MV-4-11 (cell line): Measurements from ENCODE around the gene PLD1.
"Not testable (repeated sequence)": the region's sequence is repeated elsewhere in the genome, so short reads cannot be mapped to it uniquely, and the experiment has no call there.

Experiments used
- DNase-seq: peaks from one replicate; lab custom pipeline; 2025; lab: John Stamatoyannopoulos, UW

PLD1 gene

DNA sequence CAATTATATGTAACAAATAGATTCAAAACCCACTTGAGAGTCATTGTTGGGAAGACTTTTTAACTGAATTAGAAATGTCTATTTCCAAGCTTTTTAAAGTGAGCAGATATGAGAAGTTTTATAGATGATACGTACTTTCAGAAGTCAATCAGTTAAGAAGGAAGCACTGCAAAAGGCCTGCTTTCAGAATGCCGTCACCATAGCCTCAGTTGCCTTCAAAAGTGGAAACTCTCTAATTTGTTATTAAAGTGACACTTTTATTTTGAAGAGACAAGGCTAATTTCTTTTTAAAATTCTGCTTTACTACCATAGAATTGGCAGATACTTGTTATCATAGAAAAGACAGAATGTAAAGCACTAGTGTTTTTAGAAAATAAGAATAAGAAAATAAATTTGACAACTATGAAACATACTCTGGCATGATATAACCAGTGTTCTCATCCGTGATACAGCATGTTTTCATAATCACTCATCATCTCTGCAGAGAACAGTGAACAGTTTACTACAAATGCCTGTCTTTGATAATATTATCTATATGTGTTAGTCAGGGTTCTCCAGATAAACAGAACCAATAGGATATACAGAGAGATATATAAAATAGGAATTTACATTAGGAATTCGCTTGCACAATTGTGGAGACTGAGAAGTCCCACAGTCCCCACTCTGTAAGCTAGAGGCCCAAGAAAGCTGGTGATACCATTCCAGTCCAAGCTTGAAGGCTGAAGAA lies 7.0 kb upstream of the PLD1 start:
- DNase-seq = no peak

DNA sequence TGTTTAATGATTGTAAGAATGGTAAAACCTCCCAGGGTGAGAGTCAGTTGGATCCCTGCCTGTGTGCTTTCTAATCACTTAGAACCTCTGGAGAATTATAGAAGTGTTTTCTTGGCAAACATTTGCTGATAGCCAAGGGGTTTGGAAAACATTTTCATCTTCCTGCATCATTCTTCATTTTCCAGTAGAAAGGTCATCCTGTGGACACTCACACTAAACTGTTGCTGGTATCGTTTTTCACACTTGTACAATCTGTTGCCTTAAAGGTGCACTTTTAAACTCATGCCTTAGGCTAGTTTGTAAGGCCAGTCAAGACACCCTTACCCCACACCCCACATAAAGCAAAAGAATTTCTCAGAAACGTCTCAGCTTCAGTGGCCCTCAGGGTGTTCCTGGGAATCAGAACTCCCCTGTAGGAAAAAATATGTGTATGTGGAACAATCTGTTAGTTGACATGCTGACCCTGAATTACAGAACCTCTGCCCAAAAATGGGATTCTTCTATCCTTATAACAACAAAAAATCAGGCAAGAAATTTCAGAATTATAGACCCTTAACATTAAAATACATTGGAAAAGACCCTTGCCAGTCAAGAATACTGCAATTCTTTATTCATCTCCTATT lies 5.8 kb upstream of the PLD1 start:
- no peak for DNase-seq

DNA sequence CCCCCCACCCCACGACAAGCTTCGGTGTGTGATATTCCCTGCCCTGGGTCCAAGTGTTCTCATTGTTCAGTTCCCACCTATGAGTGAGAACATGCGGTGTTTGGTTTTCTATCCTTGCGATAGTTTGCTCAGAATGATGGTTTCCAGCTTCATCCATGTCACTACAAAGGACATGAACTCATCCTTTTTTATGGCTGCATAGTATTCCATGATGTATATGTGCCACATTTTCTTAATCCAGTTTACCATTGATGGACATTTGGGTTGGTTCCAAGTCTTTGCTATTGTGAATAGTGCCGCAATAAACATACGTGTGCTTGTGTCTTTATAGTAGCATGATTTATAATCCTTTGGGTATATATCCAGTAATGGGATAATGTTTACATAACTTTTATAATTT lies 4.4 kb upstream of the PLD1 start:
- not testable (repeated sequence) for DNase-seq

DNA sequence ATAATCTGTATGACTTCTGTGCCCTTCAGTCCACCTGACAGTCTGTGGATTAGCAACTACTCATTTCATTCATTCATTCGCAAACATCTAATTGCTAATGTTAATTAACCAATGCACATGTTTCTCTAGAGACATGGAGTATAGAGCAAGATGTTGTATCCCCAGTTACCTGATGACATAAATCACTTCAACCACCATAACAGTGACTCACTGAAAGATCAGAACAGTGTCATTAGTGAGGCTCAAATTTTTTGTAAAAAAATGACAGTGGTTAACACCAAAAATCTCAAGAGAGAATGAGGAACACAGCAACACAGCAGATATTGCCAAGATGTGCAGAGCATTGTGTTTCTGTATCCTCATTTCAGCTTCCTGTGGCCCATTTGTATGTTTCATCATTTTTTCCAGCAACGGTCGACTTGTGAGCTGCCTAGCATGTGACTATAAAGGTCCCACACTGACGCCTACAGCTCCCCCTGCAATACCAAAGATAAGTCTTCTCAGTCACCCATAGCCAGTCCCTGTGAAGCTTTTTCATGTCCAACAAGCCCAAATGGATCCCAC lies 3.7 kb upstream of the PLD1 start:
- peak; percentile 100 for DNase-seq

DNA sequence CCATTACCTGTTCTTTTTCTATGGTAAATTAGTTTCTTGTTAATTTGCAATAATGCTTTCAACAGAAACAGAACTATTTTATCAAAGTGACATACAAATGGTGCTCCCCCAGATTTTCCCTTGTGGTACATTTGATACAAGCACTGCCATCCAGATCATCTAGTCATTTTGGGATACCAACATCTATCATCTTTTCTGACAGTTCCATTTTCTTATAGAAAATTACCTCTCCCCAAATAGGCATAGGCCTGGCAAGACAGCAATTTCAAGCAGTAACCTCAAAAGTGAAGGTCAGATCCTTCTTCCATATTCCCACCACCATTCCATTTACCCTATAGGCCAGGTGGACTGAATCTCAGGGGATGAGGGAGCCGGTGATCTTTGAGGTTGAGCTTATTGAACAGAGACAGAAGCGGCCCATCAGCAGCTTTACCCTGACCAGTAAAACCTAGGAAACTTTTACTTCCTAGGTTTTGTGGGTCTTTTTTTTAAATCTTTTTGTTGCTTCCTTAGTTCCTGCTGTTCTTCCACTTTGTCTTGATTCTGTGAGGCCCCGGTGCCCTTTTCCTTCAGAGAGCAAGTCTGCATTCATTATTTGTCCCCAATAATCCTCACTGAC lies 3.1 kb upstream of the PLD1 start:
- no peak for DNase-seq

DNA sequence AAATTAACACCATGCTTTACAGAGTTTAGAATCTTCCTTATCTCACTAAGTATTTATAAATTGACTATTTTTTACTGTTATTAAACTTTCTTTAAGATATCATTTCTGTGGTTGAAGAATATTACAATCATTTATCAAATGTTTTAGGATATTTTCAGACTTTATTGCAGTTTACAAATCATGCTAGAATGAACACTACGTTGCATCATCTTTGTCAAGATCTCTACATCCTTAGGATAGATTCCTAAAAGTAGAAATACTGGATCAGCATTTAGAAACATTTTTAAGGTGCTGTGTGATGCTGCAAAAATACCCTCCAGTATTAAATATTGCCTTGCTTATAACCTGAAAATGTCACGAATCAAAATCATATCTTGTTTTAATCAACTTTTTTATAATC lies 2.5 kb upstream of the PLD1 start:
- DNase-seq = no peak

DNA sequence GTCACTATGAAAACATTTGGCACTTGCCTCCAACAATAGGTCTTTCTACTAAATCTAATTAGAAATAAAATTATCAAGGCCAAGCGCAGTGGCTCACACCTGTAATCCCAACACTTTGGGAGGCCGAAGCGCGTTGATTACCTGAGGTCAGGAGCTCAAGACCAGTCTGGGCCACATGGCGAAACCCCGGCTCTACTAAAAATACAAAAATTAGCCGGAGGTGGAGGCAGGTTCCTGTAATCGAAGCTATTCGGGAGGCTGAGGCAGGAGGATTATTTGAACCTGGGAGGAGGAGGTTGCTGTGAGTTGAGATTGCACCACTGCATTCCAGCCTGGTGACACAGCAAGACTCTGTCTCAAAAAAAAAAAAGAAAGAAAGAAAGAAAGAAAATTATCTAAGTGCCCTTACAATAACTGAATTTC lies 1.6 kb upstream of the PLD1 start:
- DNase-seq = no peak

DNA sequence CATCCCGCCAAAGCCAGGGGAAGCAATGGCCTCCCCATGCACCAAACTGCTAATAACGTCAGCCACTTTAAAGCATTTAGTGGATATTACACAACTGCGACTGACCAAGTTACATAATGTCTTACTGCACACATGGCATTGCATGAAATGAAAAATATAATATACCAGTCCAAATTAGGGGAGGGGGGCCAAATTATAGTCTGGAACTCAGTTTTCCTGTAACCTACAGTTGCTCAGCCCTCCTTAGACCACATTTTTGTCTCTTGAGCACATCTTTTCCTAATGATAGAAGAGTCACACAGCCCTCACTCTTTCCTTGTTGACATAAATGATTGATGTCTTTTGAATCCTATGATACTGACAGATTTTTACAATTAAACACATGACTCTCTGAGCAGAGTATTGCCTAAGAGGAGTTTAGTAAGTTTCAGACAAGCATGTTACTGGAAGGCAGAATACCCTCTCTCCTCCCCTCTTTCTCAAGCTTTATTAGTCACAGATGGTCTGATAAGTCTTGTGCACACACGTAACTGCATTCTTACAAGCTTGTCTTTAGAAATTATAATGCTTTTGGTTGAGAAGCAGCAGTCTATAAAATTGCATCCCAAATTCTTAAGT lies 1.1 kb upstream of the PLD1 start:
- peak; percentile 77 for DNase-seq

DNA sequence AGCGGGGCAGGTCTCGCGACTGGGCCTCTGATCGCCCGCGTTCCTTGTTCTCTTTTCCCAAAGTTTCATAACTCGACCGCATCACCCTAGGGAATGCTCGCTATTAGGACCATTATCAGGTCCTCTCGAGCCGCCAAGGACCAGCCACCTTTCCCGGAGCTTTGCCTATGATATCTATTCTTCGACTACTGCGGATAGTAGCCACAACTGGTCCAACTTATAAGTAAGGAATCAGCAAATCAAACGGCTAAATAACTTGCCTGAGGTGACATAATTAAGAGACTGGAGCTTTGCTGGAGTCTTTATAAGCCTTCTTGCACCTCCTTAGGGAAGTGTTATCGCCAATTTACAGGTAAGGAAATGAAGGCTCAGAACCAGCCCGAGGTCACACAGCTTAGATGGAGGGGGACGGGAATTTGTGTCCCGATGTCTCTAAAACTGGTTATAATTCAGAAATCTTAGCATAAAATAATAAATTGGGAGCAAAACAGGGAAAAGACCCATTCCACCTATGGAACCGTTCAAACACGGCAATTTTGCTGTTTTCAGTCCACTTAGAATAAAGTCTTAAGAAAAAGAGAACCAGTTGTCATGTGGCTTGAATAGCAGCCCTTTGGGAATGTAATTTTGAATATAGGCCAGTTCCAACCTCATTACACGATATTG lies 479 bp upstream of the PLD1 start:
- no peak for DNase-seq

DNA sequence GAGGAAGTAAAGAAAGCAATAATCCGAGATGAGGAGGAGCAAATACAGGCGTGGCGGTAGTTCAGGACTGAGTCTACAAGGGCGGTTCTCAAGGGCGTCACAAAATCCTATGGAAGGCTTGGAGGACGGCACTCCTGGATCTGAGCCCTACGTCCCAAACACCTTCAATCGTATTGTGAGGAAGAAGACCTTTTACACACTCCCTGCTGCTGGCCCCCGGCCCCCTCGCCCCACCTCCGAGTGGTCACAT lies 747 bp downstream of the PLD1 start:
- DNase-seq = no peak

DNA sequence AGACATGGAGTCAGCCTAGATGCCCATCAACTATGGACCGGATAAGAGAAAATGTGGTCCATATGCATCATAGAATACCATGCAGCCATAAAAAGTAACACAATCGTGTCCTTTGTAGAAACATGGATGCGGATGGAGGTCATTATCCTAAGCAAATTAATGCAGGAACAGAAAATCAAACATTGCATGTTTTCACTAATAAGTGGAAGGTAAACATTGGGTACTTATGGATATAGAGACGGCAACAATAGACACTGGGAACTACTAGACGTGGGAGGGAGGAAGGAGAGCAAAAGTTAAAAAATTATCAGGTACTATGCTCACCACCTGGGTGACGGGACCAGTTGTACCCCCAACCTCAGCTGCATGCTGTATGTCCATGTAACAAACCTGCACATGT lies 2.5 kb downstream of the PLD1 start:
- no peak for DNase-seq

DNA sequence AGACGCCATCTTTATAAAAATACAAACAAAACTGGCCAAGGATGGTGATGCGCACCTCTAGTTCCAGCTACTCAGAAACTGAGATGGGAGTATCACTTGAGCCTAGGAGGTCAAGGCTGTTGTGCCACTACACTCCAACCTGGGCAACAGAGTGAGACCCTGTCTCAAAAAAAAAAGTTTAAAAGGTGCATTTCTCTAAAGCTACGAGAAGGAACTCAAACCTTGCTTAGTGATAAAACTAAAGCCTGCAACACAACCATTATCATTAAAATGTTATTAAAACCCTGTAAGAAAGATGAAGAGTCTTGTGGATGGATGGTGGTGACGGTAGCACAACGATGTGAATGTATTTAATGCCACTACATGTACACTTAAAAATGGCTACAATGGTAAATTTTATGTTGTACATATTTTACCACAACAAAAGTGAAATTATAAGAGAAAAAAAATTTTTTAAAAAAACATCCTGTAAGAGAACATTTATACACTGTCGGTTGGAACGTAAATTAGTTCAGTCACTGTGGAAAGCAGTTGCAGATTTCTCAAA lies 3.1 kb downstream of the PLD1 start:
- no peak for DNase-seq

DNA sequence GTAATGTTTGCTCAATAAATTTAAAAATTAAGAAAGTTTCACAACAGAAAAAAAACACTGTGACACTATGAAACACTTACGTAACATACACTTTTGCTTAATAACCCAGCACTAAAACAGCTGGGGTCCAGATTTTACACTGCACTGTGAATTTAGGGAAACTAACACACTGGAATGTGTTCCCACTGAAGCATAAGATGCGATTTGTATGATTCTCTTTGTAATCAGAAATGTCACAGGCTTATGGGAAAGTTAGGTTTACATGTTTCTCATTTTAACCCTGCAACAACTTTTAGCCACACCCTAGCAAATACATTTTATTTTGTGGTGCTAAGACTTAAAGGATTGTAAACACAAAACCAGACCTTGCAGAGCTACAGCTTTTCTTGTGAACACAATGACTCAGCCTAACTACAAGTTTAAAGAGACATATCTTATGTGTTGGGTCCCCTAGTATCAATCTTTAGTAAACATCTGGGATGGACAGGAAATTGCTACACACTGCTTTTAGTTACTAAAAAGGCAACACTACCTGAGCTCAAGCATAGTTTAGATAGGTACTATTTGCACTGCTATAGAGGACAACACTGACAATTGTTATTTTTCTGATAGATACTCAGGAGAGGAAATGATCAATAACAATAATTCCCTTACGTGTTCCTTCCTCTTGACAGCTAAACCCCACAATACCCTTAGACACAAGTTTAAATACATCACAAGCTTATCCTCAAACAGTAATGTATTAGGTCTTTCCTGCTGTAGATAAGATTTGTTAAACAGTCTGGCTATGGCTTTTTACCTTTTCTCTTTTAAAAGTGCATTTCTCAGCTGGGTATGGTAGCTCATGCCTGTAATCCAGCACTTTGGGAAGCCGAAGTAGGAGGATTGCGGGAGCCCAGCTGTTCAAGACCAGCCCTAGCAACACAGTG lies 3.8 kb downstream of the PLD1 start:
- DNase-seq = peak; percentile 41

DNA sequence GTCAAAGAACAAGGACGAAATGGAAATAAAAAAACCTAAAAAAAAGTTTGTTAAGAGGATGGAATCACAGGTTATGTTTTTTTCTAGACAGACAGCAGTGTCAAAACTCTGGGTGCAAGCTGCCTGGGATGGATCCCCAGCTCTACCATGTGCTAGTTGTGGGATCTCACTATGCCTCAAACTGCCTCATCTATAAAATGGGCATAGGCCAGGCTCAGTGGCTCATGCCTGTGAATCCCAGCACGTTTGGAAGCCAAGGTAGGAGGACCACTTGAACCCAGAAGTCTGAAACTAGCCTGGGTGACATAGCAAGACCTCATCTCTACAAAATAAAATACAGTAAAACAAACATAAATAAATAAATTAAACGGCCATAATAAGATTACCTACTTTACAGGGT lies 4.6 kb downstream of the PLD1 start:
- no peak for DNase-seq

DNA sequence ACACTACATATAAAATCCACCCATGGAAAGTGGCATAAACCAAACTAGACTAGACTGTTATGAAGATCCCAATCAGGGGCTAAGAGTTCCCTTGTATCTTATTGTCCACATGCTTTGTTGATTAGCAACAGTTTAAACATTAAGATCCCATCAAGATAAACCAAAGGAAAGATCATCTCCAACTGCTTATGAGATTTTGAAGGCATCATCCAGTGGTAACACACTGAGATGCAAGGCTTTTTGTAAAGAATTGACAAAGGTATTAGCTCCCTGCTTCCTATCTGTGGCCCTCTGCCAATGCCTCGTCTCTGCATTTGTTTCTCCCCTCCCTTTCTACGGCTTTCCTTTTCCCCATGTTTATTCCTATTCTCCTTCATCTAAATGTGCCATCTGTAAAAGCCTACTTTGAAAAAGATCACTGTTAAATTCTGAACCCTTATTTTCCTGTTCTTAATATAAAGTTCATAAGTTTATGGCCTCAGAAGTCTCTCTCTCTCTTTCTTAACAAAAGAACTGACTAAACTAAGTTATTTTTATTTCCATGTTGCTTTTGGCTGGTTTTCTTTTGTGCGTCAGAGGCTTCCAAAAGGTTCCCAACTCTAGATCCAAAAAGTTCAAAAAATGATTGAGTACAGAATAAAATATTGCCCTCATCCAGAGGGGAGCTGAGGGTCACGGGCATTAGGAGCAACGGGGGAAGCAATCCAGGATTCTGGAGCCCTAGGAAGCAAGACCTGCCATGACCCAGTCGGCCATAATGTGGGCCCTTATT lies 5.5 kb downstream of the PLD1 start:
- no peak for DNase-seq

DNA sequence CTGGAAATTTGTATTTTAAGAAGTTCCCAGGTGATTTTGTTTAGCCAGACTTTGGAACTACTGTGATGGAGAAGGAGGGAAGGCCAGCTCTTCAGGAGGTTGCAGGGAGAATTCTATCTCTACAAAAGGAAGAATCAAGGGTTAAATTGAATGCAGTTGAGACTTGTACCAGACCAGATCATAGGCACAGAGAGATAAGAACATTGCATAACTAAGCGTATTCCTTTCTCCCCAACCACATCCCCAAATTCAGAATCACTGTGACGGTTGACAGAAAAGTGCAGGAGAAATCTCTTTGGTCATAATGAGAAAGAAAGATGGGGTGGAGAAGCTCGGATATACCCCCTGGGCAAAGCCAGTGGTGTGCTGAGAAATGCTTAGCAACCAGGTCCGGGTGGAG lies 7.2 kb downstream of the PLD1 start:
- peak; percentile 67 for DNase-seq

DNA sequence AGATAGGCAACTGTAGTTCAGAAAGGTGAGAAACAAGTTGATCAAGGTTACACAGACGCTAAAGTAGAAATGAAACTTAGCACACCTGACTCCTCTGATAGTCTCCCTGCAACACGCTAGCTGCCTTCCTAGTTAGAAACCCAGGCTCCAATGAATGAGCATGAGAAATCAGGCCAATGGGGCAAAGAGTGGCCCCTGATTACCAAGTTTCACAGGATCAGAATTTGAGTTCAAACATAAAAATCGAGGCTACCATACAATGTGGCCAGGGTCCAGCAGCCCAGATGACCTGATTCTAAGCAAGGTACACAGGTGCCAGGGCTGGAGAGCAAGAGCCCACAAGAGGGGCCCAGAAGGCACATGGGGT lies 7.7 kb downstream of the PLD1 start:
- no peak for DNase-seq

DNA sequence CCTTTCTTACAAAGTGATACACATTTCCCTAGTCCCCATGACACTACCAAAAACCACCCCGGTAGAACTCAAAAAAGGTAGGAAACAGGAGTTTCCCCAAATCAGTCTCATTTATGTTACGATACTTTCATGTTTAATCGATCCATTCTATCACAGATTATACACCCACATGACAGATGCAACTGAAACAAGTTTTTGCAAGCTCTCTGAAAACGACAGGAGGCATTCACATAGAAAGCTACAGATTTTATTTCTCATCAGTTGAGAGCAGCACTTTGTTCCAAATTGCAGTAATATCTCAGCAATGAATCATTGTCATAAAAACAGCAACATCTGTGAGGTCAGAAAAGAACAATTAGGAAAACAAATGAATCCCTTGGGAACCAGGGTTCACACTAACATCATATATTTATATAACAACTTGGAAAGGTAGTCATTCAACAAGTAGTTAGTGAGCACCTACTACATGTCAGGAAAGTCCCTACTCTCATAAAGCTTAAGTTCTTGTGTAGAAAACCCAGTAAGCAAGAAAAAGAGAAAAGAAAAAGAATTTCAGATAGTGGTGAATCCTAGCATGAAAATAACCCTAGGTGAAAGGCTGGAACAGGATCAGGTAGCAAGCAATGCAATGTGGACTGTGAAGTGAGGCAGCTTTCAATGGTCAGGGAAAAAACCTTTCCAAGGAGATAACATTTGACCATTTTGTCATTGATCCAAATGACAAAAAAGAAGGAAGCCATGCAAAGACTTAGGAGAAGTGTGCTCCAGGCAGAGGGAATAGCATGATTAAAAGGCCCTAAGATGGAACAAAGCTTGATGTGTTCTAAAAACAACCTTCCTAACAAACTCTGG lies 8.3 kb downstream of the PLD1 start:
- DNase-seq = no peak

DNA sequence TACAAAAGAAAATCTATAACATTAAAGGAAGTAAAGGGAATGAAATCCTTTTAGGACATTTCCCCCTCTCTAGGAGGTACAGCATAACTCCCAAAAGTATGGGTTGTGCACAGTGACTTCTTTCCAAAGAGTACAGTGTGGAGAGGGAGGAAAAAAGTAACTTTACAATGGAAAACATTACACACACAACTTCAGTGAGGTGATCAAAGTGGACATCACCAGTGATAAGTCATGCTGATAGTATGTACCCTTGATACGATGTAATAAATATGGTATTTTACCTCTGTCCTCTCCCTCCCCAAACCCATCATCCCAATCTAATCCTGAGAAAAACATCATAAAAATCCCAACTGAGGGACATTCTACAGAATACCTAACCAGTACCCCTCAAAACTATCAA lies 10.8 kb downstream of the PLD1 start:
- no peak for DNase-seq

DNA sequence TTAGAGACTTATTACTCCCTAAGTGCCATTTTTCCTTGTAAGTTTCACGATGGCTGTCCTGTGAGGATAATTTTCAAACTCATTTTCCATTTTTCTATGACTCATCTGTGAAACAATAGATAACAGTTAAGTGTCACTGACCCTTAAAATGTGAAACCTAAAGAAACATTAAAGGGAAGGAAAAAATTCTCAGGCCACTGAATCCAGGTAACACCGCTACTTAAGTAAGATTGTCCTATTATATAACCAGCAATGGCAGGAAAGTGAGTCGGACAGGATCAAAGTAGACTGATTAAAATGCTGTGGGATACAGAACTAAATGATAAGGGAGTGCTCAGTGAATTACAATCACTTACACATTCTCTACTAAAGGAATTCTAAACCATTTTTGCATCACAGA lies 12.4 kb downstream of the PLD1 start:
- DNase-seq = no peak
